Measurements from ENCODE around the gene METTL16. TPM values are rescaled to one million over a fixed set of nuclear protein-coding genes. Genes with fewer than 3 reads are reported as not detected.

METTL16 gene
- total RNA-seq, 1 donor from 2014 or later, result 32.0 TPM

DNA sequence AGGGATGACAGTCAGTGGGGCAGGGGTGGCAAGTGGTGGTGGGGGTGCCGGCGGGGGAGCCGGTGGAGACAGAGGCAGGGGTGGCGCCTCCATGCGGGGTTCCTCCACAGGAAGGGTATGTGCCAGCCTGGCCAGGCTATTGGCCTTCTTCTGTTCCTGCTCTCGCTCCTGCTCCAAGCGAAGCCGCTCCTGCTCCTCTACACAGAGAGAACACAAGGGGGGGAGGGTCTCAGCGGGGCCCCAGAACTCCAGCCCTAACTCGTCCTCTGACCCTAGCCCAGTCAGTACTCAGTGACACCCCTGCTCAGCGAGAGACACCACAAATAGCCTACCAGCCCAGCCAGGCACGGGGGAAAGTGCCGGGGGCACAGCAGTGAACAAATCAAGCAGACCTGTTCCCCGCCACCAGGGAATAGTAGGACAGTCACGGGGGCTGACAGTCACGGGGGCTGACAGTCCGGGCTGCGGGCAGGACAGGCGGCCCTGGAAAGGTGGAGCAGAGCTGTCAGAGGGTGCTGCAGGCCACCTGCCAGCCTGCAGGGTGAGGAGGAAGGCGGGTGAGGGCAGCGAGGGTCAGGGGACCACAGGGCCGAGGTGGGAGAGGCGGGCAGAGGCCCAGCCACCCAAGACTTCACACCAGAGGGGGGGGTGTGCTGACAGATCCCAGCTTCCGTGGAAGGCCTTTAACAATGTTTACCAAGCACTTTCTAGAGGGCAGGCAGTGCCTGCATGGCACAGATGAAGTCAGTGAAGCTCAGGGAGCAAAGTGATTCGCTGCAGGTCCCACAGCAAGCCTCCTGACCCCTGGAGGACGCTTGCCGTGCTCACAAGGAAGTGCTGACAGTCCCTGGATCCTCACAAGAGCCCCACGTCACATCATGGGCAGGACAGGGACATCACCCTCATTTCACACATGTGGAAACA lies 116.2 kb downstream of the METTL16 start:
- ATAC-seq (no peak), DNase-seq (peak; percentile 81)
- peaks cover 72% of the 10 kb centered on the region for H3K4me1 ChIP-seq
- H3K9me3 ChIP-seq, result no peaks in the 10 kb centered on the region
- H3K27ac ChIP-seq, result peak overlapping the region; percentile 100
- peak overlapping the region; percentile 52 for H3K4me3 ChIP-seq
- intact Hi-C loops (cut with DNase I), result no loop called here
- no peaks in the 10 kb centered on the region for H3K36me3 ChIP-seq
- no peaks in the 10 kb centered on the region for H3K27me3 ChIP-seq (ENCODE audit: low read depth)
- no peak for TF ChIP-seq CTCF (IDR thresholded peaks at IDR 0.05)

GRCh38 chr17:2394775-2395201 lies 116.9 kb downstream of the METTL16 start:
- intact Hi-C loops (cut with DNase I), result no loop called here
- Histone ChIP-seq H3K9me3 (no peaks in the 10 kb centered on the region), H3K27ac (peak overlapping the region; percentile 100), H3K27me3 (ENCODE audit: low read depth) (no peaks in the 10 kb centered on the region), H3K4me3 (no peak overlapping the region), H3K36me3 (no peaks in the 10 kb centered on the region), H3K4me1 (peaks cover 79% of the 10 kb centered on the region)
- no peak for ATAC-seq
- no peak for DNase-seq
- no peak for TF ChIP-seq CTCF (IDR thresholded peaks at IDR 0.05)

GRCh38 chr17:2393954-2394749 lies 117.5 kb downstream of the METTL16 start:
- Histone ChIP-seq H3K27ac (peak overlapping the region; percentile 100), H3K4me1 (peaks cover 79% of the 10 kb centered on the region), H3K9me3 (no peaks in the 10 kb centered on the region), H3K27me3 (ENCODE audit: low read depth) (no peaks in the 10 kb centered on the region), H3K36me3 (peaks cover 5% of the 10 kb centered on the region), H3K4me3 (peak overlapping the region; percentile 90)
- TF ChIP-seq CTCF (IDR thresholded peaks at IDR 0.05), result no peak
- ATAC-seq, result no peak
- intact Hi-C loops (cut with DNase I), result no loop called here
- no peak for DNase-seq

- Histone ChIP-seq H3K27me3 (ENCODE audit: low read depth) (no peaks in the 10 kb centered on the region), H3K27ac (peak overlapping the region; percentile 100), H3K36me3 (peaks cover 5% of the 10 kb centered on the region), H3K4me3 (peak overlapping the region; percentile 90), H3K9me3 (no peaks in the 10 kb centered on the region), H3K4me1 (peaks cover 71% of the 10 kb centered on the region)
- intact Hi-C loops (cut with DNase I), result no loop called here
- ATAC-seq, result peak; percentile 72 to 73
- DNase-seq, result peak; percentile 94
- no peak for TF ChIP-seq CTCF (IDR thresholded peaks at IDR 0.05)
Observed at GRCh38 chr17:2393174-2393953, 118.3 kb downstream of the METTL16 start.
